GM21528 (cell line): Measurements from ENCODE around the gene MBNL1.

Experiments
- ATAC-seq: cut with Tn5 transposase; IDR thresholded peaks from one replicate; pipeline ENCODE4 v1.9.1; 2021; ENCODE audit warnings: mild to moderate bottlenecking, moderate library complexity; ENCODE audit not compliant: unreplicated experiment, low FRiP score

MBNL1 gene

DNA sequence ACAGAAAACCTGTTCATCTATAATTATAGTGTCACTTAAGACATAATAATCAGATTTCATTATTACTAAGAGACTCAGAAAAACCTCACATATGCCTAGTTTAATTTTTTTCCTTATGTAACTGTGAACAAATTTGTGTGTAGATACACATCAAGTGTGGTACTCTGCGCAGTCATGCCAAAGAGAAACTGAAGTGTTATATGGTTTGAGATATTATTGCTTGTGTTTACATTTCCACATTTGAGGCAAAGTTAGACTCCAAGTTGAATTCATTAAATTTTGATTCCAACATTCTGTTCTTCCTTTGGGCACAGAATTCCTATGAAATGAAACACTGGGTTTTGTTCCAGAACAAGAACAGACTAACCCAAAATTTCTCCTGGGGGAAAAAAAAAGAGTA, 2.2 kb downstream of the MBNL1 start:
- ATAC-seq = no peak

DNA sequence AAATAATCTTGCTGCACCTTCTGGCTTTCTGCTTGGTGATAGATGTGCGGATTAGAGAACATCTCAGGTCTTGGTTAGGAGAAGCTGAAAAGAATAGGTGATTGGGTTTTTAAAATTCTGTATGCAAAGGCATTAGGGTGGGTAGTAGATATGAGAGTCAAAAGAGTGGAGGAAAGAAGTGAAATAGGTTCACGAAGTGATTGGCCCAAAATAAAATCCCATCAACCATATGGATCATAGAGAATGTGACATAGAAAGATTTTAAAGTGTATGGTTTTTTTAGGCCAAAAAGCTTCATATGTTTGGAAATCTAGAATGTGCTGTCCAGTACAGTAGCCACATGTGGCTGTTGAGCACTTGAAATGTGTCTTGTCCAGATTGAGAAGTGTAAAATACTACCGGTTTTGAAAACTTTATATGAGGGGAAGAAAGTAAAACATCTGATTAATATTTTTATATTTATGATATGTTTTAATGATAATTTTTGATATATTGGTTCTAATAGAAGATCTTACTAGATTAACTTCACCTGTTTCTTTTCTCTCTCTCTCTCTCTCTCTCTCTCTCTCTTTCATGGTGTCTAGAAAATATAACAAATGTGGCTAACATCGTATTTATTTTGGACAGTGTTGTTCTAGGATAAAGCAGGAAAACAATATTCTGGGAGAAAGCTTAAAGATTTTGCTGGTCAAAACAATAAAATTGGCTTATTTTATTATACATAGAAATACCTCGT, 2.9 kb downstream of the MBNL1 start:
- ATAC-seq = no peak

DNA sequence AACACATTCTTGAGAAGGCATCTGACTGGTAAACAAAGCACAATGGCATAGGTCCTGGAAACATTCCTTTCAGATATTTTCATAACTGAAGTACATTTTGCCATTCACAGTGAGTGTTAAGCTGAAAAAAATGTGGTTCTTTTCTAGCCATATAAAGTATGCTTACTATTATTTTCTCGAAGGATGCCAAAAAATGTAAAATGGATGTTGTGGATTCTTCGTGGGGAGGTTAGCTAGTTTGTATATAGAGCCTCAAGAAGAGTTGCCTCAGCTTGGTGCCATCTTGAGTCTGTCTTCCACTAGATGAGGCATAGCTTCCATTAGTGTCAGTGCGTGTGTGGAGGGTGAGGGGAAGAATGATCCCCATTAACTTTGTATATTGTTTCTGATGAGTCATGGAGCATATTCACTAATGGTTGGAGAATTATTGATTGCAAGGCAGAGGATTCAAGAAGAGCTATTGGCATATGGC, 4.1 kb downstream of the MBNL1 start:
- no peak for ATAC-seq

DNA sequence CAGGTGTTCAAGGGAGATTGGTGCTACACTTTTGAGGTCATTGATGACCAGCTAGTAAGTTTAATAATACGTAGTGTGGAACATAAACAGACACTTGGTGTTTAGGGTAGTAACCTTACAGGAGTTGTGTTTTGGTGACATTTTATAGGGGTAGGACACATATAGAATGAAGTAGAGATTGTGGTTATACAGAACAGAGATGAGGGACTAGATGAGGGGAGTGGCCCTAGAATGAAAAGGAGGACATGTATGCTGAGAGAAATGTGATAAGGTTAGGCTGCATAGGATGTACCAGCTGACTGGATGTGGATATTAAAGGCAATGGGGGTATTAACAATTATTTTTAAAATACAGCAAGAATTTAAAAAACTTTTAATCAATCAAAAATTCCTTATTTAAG, 8.0 kb downstream of the MBNL1 start:
- ATAC-seq = no peak

DNA sequence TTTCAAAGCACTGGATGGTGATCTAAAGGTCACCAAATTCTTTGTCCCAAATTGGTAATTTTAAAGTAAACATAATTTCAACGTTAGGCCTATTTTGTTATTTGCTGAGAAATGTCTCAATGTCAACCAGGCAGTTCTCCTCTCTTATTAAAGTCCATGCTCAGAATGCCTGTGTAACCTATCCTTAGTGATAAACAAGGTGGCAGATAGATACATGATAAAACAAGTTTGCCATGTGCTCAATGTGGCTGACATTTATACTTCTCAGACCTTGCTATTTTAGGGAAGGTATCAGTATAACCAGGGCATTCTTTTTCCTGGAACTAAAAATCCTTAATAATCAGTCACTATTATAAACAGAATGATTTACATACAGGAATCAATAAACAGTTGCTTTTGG, 8.5 kb downstream of the MBNL1 start:
- ATAC-seq = no peak

DNA sequence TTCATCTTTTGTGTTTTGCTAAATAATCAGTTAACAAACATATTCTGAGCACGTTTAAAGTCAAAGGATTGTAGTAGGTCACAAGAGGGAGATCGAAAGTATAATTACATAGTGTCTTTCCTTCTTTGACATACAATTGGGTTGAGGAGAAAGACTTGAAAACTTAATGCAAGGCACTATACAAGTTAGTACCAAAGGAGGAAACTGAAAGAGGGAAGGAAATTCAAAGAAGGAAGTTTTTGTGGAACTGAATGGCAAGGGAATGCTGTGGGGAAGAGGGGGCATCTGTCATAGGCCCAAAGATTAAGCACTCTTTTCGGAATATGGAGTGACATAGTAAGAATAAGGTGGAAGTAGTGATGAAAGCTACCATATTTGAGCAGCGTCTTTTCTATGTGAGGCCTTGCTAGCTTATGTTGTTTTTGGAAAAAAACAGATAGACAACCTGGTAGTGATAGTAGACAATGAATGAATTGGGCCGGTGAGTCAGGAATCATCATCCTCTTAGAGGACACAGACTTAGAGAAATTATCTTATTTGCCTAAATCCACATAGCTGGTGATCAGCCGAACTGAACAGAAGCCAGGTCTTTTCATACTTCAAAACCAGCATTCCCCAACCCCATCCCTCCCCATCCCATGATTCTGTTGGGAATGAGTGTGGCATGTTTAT, 10.2 kb downstream of the MBNL1 start:
- no peak for ATAC-seq

DNA sequence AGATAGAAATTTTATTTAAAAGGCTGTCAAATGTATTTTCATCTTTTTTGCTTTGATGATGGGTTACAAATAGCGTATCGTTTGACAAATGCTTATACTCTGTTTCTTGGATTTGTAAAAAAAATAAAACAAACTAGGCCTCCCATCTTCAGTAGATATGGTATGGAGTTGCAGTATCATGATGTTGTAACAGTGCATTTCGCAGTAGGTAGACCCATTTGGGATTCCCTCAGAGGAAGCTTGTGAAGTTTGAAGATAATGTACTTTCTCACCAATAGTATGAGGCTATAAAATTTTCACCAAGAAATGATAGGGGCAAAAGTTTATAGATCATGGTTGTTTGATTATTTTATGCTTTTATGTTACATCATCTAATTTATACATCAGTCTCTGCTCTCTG, 10.8 kb downstream of the MBNL1 start:
- no peak for ATAC-seq

DNA sequence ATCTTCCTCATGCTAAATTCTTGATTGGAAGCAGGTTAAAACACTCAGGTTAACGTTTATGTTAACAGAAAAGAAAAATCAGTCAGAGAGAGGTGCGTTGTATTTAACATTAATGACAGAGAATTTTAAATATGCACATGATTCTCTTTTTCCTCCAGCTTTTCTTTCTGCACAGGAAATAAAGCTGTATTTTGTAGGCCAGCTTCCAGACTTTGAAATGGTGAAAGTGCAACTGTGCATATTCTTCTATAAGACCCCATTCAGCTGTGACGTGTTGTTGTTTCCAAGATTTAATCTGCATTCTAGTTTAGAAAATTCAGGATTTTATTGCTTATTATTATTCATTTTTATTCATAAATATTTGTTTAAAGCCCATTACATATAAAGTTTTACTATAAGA, 11.8 kb downstream of the MBNL1 start:
- no peak for ATAC-seq

DNA sequence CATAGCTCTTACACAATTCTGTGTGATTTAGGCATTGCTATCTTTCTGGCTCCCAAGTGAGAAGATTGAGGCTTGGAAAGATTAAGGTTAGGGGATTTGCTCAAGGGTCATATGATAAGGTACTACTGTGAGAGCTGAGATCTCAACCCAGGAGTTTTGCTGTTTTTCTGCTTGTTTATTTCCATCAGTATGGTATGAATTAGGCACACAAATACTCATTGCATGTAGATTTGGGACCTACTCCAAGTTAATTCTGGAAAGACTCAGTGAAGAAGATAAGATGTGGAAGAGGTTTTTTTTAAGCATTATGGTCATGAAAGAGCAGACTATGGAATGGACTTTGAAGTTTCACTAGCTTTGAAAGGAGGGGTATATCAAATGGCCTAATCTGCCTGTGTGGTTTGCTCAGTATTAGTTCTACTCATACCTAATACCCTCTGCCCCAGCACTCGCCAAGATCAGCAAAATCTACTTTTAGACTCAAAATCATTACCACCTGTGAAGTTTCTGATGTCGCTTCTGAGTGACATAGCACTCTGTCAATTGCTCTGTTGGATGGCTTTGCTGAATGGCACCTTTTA, 12.5 kb downstream of the MBNL1 start:
- peak; percentile 66 for ATAC-seq

DNA sequence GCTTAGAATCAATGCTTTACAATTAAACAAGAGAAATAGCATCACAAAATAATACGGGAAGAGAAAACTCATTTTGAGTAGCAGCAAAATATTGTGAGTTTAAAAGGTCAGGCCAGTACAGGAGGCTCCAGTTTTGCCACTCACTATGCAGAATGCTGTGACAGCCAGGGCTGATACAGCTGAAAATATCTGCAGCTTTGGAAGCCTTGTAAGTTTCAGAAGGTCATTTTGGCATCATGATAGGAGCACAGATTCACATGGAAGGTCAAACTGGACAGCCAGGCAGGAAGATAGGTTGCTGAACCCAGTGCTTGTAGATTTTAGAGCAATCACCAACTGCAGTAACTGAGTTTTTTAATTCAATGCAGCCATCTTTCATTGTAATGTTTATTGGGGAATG, 14.1 kb downstream of the MBNL1 start:
- ATAC-seq = no peak

DNA sequence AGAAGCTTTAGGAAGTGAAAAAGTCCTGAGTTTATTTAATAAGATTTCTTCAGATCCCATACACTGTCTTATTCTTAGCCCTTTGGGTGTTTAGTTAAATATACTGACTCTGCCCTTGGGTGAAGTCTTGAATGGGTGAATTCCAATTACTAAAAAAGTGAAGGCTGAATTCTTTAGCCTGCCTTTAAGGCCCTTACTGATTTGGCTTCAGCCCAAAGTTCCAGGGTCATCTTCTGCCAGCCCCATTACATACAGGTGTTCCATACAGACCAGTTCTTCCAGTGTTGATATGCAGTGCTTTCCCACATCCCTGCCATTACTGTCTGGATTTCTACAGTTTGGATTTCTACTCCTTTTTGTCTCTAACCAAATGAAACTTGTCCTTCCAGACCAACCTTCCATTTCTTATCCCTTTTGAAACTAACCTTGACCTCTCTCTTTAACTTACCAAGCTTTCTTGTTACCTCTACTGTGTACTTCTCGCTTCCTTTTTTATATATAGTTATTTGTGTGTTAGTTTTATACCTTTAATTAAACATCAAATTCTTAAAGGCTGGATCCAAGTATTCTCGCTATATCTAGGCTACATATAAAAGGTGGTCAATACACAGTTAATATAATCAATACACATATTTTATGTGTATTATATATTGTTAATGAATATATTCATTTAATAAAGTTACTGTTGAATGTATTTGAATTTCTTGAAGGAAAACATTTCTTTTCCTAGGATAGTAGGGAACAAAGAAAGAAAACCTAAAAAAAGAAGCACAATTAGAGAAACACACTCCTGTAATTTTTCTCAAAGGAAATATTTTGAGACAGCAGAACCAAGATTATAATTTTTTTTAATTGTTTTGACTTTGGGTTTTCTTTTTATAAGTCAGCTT, 15.0 kb downstream of the MBNL1 start:
- ATAC-seq = no peak

DNA sequence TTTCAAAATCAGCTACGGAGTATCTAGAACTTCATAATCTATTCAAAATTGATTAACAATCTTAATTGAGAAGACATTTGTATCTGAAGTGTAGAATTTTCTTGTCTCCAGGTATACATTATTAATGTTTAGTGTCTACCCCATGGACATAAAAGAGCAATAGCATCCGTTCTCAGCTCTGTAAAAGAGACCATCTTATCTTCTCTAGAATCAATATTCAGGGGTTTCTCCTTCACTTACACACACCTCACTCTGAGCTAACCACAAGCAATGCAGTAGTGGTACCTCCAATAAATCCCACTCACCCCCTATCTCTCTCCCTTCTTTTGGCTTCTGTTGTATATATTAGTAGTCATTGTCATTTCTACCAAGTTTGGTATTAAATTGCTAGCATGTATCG, 16.2 kb downstream of the MBNL1 start:
- ATAC-seq = no peak

DNA sequence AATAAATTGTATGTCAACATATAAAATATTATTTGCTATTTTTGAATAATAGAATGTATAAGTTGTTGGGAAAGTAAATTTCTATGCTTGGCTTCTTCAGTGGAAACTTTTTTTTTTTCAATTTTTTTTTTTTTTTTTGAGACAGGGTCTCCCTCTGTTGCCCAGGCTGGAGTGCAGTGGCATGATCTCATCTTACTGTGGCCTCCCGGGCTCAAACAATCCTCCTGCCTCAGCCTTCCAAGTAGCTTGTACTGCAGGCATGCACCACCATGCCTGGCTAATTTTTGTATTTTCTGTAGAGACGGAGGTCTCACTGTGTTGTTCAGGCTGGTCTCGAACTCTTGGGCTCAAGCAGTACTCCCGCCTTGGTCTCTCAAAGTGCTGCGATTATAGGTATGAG, 16.8 kb downstream of the MBNL1 start:
- ATAC-seq = no peak

DNA sequence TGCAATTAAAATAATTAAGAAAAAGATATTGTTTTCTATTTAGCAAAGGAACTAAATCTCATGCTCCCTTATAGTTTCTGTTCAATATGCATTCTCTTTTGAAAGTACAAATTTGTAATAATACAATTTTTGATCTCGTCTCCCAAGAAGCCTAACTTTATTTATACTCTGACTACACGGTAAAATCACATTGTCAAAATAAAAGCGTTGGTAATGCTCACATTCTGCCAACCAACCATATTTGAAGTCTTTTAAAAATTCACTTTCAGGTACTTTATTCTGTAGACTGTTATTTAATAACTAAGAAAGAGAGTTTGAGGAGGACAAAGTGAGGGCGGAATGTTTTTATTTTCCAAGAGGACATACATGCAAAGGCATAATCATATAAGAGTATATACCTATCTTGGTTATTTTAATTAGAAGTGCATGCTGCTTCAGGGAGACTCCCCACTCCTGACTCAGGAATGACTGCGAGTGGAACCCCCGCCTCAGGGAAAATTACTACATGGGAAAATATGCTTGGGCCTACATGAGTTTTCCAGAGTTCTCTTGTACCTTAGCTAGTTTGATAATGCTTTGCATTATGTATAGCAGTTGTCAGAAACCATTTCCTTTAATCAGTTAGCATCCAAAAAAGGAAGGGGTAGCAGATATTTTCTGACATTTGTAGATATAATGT, 19.3 kb downstream of the MBNL1 start:
- no peak for ATAC-seq

DNA sequence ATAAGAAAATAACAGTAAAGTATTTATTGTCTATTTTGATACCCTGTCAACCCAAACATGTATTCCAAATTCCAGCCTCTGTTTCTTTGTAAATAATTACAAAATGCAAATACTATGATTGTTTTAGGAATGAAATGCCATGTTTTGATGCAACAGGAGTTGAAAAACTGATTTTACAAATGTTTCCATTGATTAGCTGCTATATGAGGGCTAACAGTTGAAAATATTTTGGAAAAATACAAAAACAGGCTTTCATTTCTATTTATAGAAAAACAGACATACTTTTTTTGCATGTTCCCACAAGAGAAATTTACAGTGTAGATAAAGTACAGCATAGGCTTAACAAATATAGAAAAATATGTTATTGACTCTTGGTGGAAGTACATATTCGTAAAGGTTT, 20.0 kb downstream of the MBNL1 start:
- no peak for ATAC-seq

DNA sequence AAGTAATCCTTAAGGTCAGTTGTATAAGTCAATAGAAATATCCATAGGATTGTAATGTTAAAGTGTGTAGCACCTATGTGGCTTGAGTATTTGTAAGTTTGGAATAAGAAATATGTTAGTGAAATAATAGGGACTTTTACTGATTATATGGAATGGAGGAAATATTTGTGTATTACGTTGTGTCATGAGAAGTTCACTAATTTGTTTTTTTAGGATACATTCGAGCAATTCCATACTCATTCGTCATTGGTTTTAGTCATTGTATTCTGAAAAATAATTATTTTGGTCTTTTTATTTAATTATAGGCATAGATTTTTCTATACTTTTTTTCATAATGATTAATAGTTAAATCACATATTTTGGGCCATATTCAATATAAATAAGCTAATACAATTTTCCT, 21.0 kb downstream of the MBNL1 start:
- ATAC-seq = no peak

DNA sequence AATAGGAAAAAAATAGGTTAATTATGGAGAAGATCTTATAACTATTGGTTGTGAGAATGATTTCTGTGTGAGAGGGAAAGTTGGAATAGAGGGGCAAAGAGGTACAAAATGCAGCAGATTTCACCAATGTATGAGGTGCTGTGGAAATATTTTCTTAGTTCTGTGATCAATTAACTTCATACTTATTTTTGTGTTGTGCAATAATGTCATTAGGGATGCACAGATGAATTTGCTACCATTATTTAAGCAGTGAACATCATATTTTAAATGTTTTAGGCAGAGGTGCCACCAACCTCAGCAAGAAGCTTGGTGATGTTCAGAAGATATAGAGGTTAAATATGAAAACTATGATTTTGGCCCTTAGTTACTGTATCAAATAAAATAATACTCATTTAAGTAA, 21.6 kb downstream of the MBNL1 start:
- no peak for ATAC-seq

DNA sequence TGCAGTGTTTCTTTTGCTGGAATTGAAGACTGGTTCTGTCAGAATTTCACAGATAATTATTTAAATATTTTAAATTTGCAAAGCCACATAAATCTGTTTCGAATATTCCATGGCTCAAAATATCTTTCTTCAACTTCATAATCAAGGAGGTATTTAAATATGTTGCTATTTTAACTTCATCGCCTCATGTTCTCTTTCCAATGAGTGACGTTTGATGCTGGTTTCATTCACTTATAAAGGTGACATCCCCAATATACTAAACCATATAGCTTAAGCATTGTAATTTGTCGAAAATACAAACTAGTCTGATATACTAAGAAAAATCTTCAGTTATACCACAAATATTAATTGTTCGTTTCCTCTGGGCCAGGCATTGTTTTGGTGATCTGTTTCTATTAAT, 22.5 kb downstream of the MBNL1 start:
- no peak for ATAC-seq

DNA sequence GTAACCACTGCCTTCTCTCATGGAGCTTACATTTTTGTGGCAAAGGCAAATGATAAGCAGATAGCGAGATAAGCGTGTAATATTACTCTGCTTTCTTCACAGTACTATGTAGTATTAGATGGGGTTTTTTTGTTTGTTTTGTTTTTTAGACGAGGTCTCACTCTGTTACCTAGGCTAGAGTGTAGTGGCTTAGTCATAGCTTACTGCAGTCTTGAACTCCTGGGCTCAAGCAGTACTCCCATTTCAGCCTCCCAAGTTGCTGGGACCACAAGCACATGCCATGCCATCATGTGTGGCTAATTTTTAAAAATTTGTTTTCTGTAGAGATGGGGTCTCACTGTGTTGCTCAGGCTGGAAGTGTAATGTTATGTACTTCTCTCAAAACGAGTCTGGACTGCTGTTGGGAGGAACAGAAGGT, 22.9 kb downstream of the MBNL1 start:
- ATAC-seq = no peak

DNA sequence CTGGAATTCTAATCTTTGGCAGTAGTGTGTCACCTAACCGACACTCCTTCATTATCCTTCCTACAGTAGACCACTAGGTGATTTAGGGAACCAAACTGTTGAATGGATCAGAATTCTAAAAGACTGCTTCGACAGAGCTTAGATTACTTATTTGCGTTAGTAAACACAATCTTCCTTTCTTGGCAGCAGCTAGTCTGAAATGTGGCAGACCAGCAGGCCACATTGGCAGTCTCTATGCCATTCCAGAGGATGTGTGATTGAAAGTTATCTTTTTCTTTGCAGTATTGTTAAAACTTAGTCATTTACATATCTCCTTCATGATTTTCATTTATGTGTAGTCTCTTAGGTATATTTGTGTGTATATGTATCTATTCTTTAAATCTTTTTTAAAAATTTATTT, 23.6 kb downstream of the MBNL1 start:
- ATAC-seq = no peak
